Endothelial cell of umbilical vein (primary cell): ENCODE results near the gene SERPINB5. TPM values are rescaled to one million over a fixed set of nuclear protein-coding genes. Genes with fewer than 3 reads are reported as not detected.

Experiments
- BruUV-seq: library from RNA; stranded (reverse); fragments of 400-500 nt; replicated peaks from 2 replicates; lab custom pipeline; 2021; lab: Mats Ljungman, UMichigan
- CTCF ChIA-PET: fragments of 300-600, 350-600 bp; sonication (Branson Sonifier 250); formaldehyde crosslinking; loops from one replicate; lab custom pipeline; 2021; ENCODE audit warnings: antibody characterized with exemption, inconsistent platforms; lab: Charles Lee
- POLR2A ChIA-PET: fragments of 300-600, 350-600 bp; sonication (Branson Sonifier 250); formaldehyde crosslinking; loops from one replicate; lab custom pipeline; 2021; ENCODE audit warnings: antibody characterized with exemption, inconsistent platforms; lab: Charles Lee
- DNase-seq: peaks from one replicate; pipeline ENCODE4 v3.0.0-alpha.2; 2011; ENCODE audit warnings: low read depth, low spot score
- FAIRE-seq: peaks from 2 replicates; lab custom pipeline; 2011; peaks lifted over from hg19 to GRCh38; lab: Jason Lieb, UNC
- H2AFZ ChIP-seq: 2 replicates; pipeline ENCODE4 v1.6.0; 2012; ENCODE audit warnings: low read depth, low read length, control low read depth, inconsistent platforms
- H3K27ac ChIP-seq: 2 replicates; pipeline ENCODE4 v1.5.1; 2011; ENCODE audit warnings: low read depth, mild to moderate bottlenecking, control low read depth, low read length, moderate library complexity; ENCODE audit not compliant: insufficient read depth
- H3K27me3 ChIP-seq, 2 experiments: 2 replicates each; pipeline versions ENCODE4 v1.6.0 to v1.6.1; 2011; ENCODE audit warnings: low read length in 2 of 2, mixed read lengths in 1 of 2; ENCODE audit not compliant: control insufficient read depth in 2 of 2, insufficient read depth in 2 of 2
- H3K36me3 ChIP-seq, 2 experiments: 2 replicates in 1 of 2; 3 replicates in 1 of 2; pipeline ENCODE4 v1.5.1; 2011; ENCODE audit warnings: low read length in 2 of 2, mild to moderate bottlenecking in 1 of 2, moderate library complexity in 1 of 2; ENCODE audit not compliant: control insufficient read depth in 2 of 2, insufficient read depth in 2 of 2; ENCODE audit errors: extremely low read depth in 1 of 2
- H3K4me1 ChIP-seq: 3 replicates; pipeline ENCODE4 v1.5.1; 2011; ENCODE audit warnings: mild to moderate bottlenecking, low read length; ENCODE audit not compliant: control insufficient read depth, insufficient read depth; ENCODE audit errors: extremely low read depth
- H3K4me2 ChIP-seq: 2 replicates; pipeline ENCODE4 v1.6.1; 2011; ENCODE audit warnings: low read length, control low read depth, mixed read lengths; ENCODE audit not compliant: insufficient read depth
- H3K4me3 ChIP-seq, 3 experiments: fragments of 200-600 bp in 1 of 3; sonication (generic), shearing (Covaris generic) in 1 of 3; replicated peaks in 1 of 3; 2 replicates each; pipeline ENCODE4 v1.5.1; 2011 to 2016; ENCODE audit warnings: control low read depth in 3 of 3, low read length in 3 of 3, mild to moderate bottlenecking in 2 of 3, inconsistent platforms in 1 of 3, low read depth in 1 of 3, moderate library complexity in 1 of 3; ENCODE audit not compliant: insufficient read depth in 1 of 3
- H3K79me2 ChIP-seq: 2 replicates; pipeline ENCODE4 v1.6.0; 2012; ENCODE audit warnings: low read length, inconsistent platforms; ENCODE audit not compliant: control insufficient read depth, insufficient read depth
- H3K9ac ChIP-seq: replicated peaks from 2 replicates; pipeline ENCODE3; 2011; ENCODE audit warnings: low read length, control low read depth; ENCODE audit not compliant: insufficient read depth; ENCODE audit errors: extremely low read depth
- H3K9me1 ChIP-seq: replicated peaks from 3 replicates; pipeline ENCODE4 v1.6.0; 2011; ENCODE audit warnings: mild to moderate bottlenecking, low read length; ENCODE audit not compliant: control insufficient read depth, insufficient read depth; ENCODE audit errors: extremely low read depth
- H3K9me3 ChIP-seq: replicated peaks from 2 replicates; pipeline ENCODE4 v1.5.1; 2012; ENCODE audit warnings: low read length, inconsistent platforms; ENCODE audit not compliant: control insufficient read depth, insufficient read depth
- H4K20me1 ChIP-seq: replicated peaks from 2 replicates; pipeline ENCODE3; 2011; ENCODE audit warnings: mild to moderate bottlenecking, low read length; ENCODE audit not compliant: control insufficient read depth, insufficient read depth; ENCODE audit errors: extremely low read depth
- EZH2 ChIP-seq: IDR thresholded peaks from 2 replicates; pipeline ENCODE4 v1.6.1; 2012; ENCODE audit warnings: borderline replicate concordance, low read depth, mild to moderate bottlenecking, moderate library complexity, low read length, inconsistent platforms; ENCODE audit not compliant: severe bottlenecking
- FOS ChIP-seq: IDR thresholded peaks from 2 replicates; pipeline ENCODE4 v1.6.1; 2011; ENCODE audit warnings: mild to moderate bottlenecking, low read length, moderate library complexity, borderline replicate concordance; ENCODE audit not compliant: insufficient read depth
- GATA2 ChIP-seq: IDR thresholded peaks from 2 replicates; pipeline ENCODE4 v1.7.0; 2011; ENCODE audit warnings: low read depth, mild to moderate bottlenecking, moderate library complexity, mixed read lengths, low read length; ENCODE audit not compliant: insufficient read length, insufficient read depth
- JUN ChIP-seq: IDR thresholded peaks from 2 replicates; pipeline ENCODE4 v1.6.1; 2011; ENCODE audit warnings: borderline replicate concordance, low read depth; ENCODE audit not compliant: insufficient read length, insufficient read depth
- MYC ChIP-seq: IDR thresholded peaks from one replicate; pipeline ENCODE4 v1.6.1; 2011; ENCODE audit warnings: mild to moderate bottlenecking, low read depth, low read length
- POLR2A ChIP-seq: IDR thresholded peaks from 2 replicates; pipeline ENCODE4 v1.6.1; 2012; ENCODE audit warnings: low read depth, mild to moderate bottlenecking, control low read depth, low read length
- POLR2AphosphoS5 ChIP-seq: IDR thresholded peaks from 2 replicates; pipeline ENCODE4 v1.6.1; 2012; ENCODE audit warnings: low read depth, mild to moderate bottlenecking, control low read depth, low read length, moderate library complexity; ENCODE audit not compliant: insufficient read depth
- dilution Hi-C: fragments of 300-500 bp; cut with MboI; formaldehyde crosslinking; loops from one replicate; pipeline ENCODE4 v1.15.0; 2019; ENCODE audit warnings: low sequenced_read_pairs; ENCODE audit not compliant: extremely low pct_ligation_motif_present
- intact Hi-C: fragments of 100-400 bp; cut with micrococcal nuclease; formaldehyde crosslinking; loops from one replicate; pipeline ENCODE4 v1.10.0; 2022
- polyA plus RNA-seq, 4 experiments: library from polyadenylated mRNA; depleted of rRNA in 3 of 4; stranded (reverse) in 3 of 4; unstranded in 1 of 4; fragments of >200 nt; gene quantifications; 2 replicates each; pipeline versions ENCODE4 v1.2.1 to v1.2.3, GENCODE V29; 2011 to 2012; ENCODE audit warnings: missing spikeins in 1 of 4
- total RNA-seq: library from RNA; stranded (reverse); gene quantifications from 2 replicates; pipeline ENCODE4 v1.2.3, GENCODE V29; 2021
- TF ChIP-seq, protein P1 (sequence below), 2 donors: IDR thresholded peaks; 1 replicate in 1 of 2; 2 replicates in 1 of 2; pipeline ENCODE4 v1.5.1; 2011; ENCODE audit warnings: low read length in 2 of 2, mild to moderate bottlenecking in 2 of 2, moderate library complexity in 2 of 2, control low read depth in 1 of 2, inconsistent platforms in 1 of 2, low read depth in 1 of 2; ENCODE audit not compliant: insufficient read depth in 1 of 2; ENCODE audit errors: extremely low read depth in 1 of 2
- TF ChIP-seq, protein P2 (sequence below): IDR thresholded peaks from 2 replicates; pipeline ENCODE4 v1.6.1; 2011; ENCODE audit not compliant: insufficient read depth, insufficient read length

The SERPINB5 gene
- total and polyA plus RNA-seq, 2 donors (not counting 3 experiments of a cell fraction or from before 2014, with no cell fraction given), result not detected

DNA sequence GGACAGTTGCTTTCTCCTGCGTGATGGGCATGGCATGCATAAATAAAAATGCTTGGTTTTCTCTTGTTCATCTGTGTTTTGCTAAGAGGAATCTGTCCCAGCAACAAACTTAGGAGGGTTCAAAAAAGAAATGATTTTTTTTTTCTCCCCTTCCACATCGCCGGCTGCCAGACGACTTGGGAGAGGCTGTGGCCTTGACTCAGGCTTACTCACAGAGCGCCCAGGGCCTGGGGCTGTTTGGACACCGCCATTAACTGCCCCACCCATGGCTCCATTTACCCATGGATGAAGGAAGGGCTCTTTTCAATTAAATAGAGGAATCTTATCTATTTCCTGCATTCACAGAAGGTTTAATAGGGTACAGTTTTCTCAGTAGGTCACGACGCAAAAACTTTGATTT lies 22.3 kb upstream of the SERPINB5 start:
- POLR2A ChIA-PET, result no interaction called here
- Histone ChIP-seq H3K27me3 (peaks cover 0 to under 1% of the 10 kb centered on the region in 2 experiments), H3K36me3 (no peaks in the 10 kb centered on the region), H3K27ac (no peak overlapping the region), H4K20me1 (no peaks in the 10 kb centered on the region), H3K9me1 (no peaks in the 10 kb centered on the region), H3K4me1 (no peaks in the 10 kb centered on the region), H3K9me3 (no peaks in the 10 kb centered on the region), H3K4me3 (no peak overlapping the region), H3K4me2 (no peak overlapping the region), H3K79me2 (no peaks in the 10 kb centered on the region), H3K9ac (no peak overlapping the region), H2AFZ (no peak overlapping the region)
- dilution Hi-C loops (no loop called here), intact Hi-C loops (no loop called here)
- no TSS peak for BruUV-seq
- CTCF ChIA-PET, result no interaction called here
- TF ChIP-seq MYC (no peak), EZH2 (no peak), POLR2A (no peak)
- no peak for DNase-seq
- no peak for FAIRE-seq

DNA sequence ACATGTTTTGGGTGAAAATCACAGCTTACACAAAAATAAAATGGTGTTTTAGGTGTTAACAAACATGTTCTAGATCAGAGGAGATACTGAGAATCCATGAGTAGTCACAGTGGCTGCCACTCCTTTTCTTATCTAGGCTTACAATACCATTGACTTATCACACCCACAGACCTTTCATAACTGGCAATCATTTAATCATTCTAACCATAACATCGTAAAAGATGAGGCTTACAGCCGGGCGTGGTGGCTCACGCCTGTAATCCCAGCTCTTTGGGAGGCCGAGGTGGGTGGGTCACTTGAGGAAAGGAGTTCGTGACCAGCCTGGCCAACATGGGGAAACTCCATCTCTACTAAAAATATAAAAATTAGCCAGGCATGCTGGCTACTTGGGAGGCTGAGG lies 18.8 kb upstream of the SERPINB5 start:
- H3K4me2 ChIP-seq, result no peak overlapping the region
- intact Hi-C loops, result no loop called here
- no peak overlapping the region for H3K9ac ChIP-seq
- no peaks in the 10 kb centered on the region for H3K4me1 ChIP-seq
- H3K79me2 ChIP-seq, result no peaks in the 10 kb centered on the region
- ChIA-PET POLR2A (no interaction called here), CTCF (interaction anchor here (1.8 kb wide), 1 partner anchor 18 kb away, joined by 6 read pairs; no protein-coding TSS in a partner anchor)
- TF ChIP-seq GATA2, result no peak
- TF ChIP-seq FOS, result no peak
- TF ChIP-seq JUN, result no peak
- TF ChIP-seq, protein P1, sequence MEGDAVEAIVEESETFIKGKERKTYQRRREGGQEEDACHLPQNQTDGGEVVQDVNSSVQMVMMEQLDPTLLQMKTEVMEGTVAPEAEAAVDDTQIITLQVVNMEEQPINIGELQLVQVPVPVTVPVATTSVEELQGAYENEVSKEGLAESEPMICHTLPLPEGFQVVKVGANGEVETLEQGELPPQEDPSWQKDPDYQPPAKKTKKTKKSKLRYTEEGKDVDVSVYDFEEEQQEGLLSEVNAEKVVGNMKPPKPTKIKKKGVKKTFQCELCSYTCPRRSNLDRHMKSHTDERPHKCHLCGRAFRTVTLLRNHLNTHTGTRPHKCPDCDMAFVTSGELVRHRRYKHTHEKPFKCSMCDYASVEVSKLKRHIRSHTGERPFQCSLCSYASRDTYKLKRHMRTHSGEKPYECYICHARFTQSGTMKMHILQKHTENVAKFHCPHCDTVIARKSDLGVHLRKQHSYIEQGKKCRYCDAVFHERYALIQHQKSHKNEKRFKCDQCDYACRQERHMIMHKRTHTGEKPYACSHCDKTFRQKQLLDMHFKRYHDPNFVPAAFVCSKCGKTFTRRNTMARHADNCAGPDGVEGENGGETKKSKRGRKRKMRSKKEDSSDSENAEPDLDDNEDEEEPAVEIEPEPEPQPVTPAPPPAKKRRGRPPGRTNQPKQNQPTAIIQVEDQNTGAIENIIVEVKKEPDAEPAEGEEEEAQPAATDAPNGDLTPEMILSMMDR (IDR thresholded peaks at IDR 0.05; ENCODE audit: extremely low read depth in 1 of 2, insufficient read depth in 1 of 2, low read depth in 1 of 2, low read length in 2 of 2), result no peak
- TF ChIP-seq, protein P2, sequence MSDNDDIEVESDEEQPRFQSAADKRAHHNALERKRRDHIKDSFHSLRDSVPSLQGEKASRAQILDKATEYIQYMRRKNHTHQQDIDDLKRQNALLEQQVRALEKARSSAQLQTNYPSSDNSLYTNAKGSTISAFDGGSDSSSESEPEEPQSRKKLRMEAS, result no peak
- no peak for TF ChIP-seq EZH2
- no peak for TF ChIP-seq POLR2AphosphoS5
- no peak for TF ChIP-seq POLR2A
- no peak for TF ChIP-seq MYC
- dilution Hi-C loops, result no loop called here
- H2AFZ ChIP-seq, result no peak overlapping the region
- BruUV-seq, result no TSS peak
- FAIRE-seq, result no peak
- H4K20me1 ChIP-seq, result no peaks in the 10 kb centered on the region
- no peak overlapping the region for H3K27ac ChIP-seq
- no peaks in the 10 kb centered on the region for H3K36me3 ChIP-seq
- no peak overlapping the region for H3K4me3 ChIP-seq
- H3K27me3 ChIP-seq, result peaks cover 0 to 2% of the 10 kb centered on the region in 2 experiments
- no peaks in the 10 kb centered on the region for H3K9me3 ChIP-seq
- no peak for DNase-seq
- no peaks in the 10 kb centered on the region for H3K9me1 ChIP-seq
